ENCODE measurements around the gene UCK1. TPM values are rescaled to one million over a fixed set of nuclear protein-coding genes. Genes with fewer than 3 reads are reported as not detected.

Gene UCK1
- total and polyA plus RNA-seq, 2 of the 8 experiments (the other 6 are each of a cell fraction or from before 2014, with no cell fraction given) = 35.1 to 42.0 TPM

DNA sequence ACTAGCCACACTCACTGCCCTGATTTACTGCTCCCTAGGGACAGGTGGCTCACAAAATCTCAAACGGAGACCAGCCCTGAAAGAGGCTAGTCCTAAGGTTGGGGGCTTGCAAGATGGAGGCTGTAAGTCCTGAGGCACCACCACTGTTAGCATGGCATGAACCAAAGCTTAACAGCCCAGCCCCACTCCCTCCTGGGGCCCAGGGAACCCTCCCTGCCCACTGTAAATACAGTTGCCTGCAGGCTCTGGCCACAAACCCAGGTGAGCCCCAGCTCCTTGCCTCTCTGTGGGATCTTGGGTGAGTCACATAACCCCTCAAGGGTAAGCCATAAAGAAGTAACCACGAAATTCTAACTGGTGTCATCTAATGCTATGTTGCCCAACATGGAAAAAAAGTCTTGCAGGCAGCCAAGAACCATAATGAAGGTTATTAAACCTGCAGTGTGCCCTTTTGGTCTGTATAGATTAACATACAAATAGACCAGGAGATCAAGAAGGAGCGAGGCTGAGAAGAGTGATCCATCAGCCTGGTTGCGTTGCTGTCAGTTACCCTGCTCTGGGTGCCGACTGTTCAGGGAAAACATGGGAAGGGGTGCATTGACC lies 30.0 kb downstream of the UCK1 start (continued):
- TF ChIP-seq, protein P1, sequence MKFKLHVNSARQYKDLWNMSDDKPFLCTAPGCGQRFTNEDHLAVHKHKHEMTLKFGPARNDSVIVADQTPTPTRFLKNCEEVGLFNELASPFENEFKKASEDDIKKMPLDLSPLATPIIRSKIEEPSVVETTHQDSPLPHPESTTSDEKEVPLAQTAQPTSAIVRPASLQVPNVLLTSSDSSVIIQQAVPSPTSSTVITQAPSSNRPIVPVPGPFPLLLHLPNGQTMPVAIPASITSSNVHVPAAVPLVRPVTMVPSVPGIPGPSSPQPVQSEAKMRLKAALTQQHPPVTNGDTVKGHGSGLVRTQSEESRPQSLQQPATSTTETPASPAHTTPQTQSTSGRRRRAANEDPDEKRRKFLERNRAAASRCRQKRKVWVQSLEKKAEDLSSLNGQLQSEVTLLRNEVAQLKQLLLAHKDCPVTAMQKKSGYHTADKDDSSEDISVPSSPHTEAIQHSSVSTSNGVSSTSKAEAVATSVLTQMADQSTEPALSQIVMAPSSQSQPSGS (IDR thresholded peaks at IDR 0.05; ENCODE audit: low read length) = peak; percentile 36
- TF ChIP-seq SP1 (IDR thresholded peaks at IDR 0.05; ENCODE audit: low read depth, low read length) (no peak), BACH1 (IDR thresholded peaks at IDR 0.05; ENCODE audit: low read length) (no peak), EP300 (IDR thresholded peaks at IDR 0.05; ENCODE audit: borderline replicate concordance in 1 of 2, low read depth in 2 of 2, low read length in 2 of 2) (no peak)
- TF ChIP-seq, protein P2, sequence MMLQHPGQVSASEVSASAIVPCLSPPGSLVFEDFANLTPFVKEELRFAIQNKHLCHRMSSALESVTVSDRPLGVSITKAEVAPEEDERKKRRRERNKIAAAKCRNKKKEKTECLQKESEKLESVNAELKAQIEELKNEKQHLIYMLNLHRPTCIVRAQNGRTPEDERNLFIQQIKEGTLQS (IDR thresholded peaks at IDR 0.05; ENCODE audit: insufficient read depth, low read depth, low read length) = no peak

Data from H1 (cell line).